Body of pancreas (tissue), 4 donors: Measurements from ENCODE around the gene SORCS2.

ENCODE experiments used
- CTCF ChIP-seq, 7 experiments: fragments of 450-650 bp in 4 of 7; fragments of 200-600 bp in 3 of 7; sonication (generic) in 3 of 7; IDR thresholded peaks; one replicate each; pipeline ENCODE4 v1.5.1; 2016 to 2019; ENCODE audit warnings: antibody characterized with exemption in 7 of 7
- POLR2A ChIP-seq, 3 donors: fragments of 450-650 bp; IDR thresholded peaks; one replicate each; pipeline ENCODE4 v1.6.1; 2016; ENCODE audit warnings: antibody characterized with exemption in 3 of 3, mild to moderate bottlenecking in 2 of 3

GRCh38 chr4:7715271-7716009 lies 523.1 kb downstream of the SORCS2 start:
- TF ChIP-seq POLR2A (IDR thresholded peaks at IDR 0.05) (no peak), CTCF (IDR thresholded peaks at IDR 0.05) (no peak)
